Measurements from ENCODE around the gene PRDM1.

DNA sequence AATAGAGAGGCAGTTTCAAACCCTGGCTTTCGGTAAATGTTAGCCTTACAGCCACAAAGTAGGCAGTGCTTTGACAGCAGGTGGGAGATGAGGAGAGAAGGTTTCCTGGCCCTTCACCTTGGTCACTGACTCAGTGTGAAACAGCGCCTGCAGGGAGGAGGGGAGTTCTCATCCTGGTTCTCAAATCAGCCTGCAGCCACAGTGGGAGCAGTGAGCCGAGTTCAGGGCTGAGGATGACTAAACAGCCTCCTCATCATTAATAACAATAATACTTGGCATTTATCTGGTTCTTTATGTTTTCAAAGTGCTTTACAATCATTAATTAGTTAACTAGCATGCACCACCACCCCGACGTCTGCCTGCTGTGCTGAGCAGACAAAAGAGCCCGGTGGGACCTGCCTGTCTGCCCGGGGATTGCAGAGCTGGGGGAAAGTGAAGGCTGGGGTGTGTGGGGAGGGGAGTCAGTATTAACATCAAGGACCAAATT, 59.6 kb downstream of the PRDM1 start:
- TF ChIP-seq TAF1 (IDR thresholded peaks at IDR 0.05; ENCODE audit: borderline replicate concordance, low read depth, low read length) (no peak), POLR2A (IDR thresholded peaks at IDR 0.05; ENCODE audit: low read depth, low read length) (no peak), POLR2AphosphoS5 (IDR thresholded peaks at IDR 0.05; ENCODE audit: low read depth, low read length) (no peak)

All from GM12892 (cell line).